ENCODE measurements around the gene C10orf105. TPM values are rescaled to one million over a fixed set of nuclear protein-coding genes. Genes with fewer than 3 reads are reported as not detected.

C10orf105 gene
- total and polyA plus RNA-seq, 2 of the 8 experiments (the other 6 are each of a cell fraction or from before 2014, with no cell fraction given), result 0.71 to 0.73 TPM

- Histone ChIP-seq H3K23ac (ENCODE audit: insufficient read length) (no peak overlapping the region), H3K4me1 (replicated peaks in 1 of 4; ENCODE audit: control insufficient read depth in 3 of 4, insufficient read depth in 4 of 4, low read length in 3 of 4) (no peaks in the 10 kb centered on the region; a peak in 1 of 7 replicates), H2BK120ac (replicated peaks; ENCODE audit: low read depth, low read length) (no peak overlapping the region), H3K27ac (ENCODE audit: low read depth, low read length) (no peak overlapping the region), H2BK20ac (ENCODE audit: low read length) (no peak overlapping the region), H2BK5ac (ENCODE audit: low read depth, low read length) (no peak overlapping the region), H3K14ac (ENCODE audit: insufficient read length) (no peak overlapping the region), H3K4me2 (ENCODE audit: insufficient read depth in 1 of 2, low read depth in 2 of 2, low read length in 2 of 2) (no peak overlapping the region), H4K5ac (ENCODE audit: insufficient read length, low read depth, low read length) (no peak overlapping the region), H3K23me2 (ENCODE audit: low read depth, low read length) (no peaks in the 10 kb centered on the region), H3K79me2 (ENCODE audit: control insufficient read depth in 1 of 2, insufficient read depth in 2 of 2, low read length in 2 of 2) (no peaks in the 10 kb centered on the region), H3K4me3 (ENCODE audit: extremely low read depth in 1 of 4, insufficient read depth in 2 of 4, low read depth in 3 of 4, low read length in 4 of 4) (no peak overlapping the region), H3K9me3 (ENCODE audit: insufficient read depth in 2 of 2, low read depth in 1 of 2, low read length in 1 of 2) (no peaks in the 10 kb centered on the region), H3K56ac (replicated peaks; ENCODE audit: insufficient read length, low read depth, low read length) (no peak overlapping the region), H2BK12ac (ENCODE audit: low read depth, low read length) (no peak overlapping the region), H3K9ac (replicated peaks in 1 of 4; ENCODE audit: extremely low read depth in 1 of 4, low read depth in 3 of 4, low read length in 3 of 4) (no peak overlapping the region), H3K27me3 (replicated peaks in 1 of 4; ENCODE audit: control insufficient read depth in 3 of 4, extremely low read depth in 1 of 4, insufficient read depth in 3 of 4, low read length in 3 of 4) (no peaks in the 10 kb centered on the region), H2BK15ac (ENCODE audit: low read length) (no peak overlapping the region), H4K8ac (ENCODE audit: extremely low read depth, insufficient read depth, low read length) (0 out of 2 replicates have a peak overlapping the region, but pooled peaks have one; percentile 7), H4K20me1 (replicated peaks in 1 of 2; ENCODE audit: control insufficient read depth in 1 of 2, insufficient read depth in 2 of 2, low read length in 2 of 2) (no peaks in the 10 kb centered on the region), H2AK5ac (ENCODE audit: low read depth, low read length) (no peak overlapping the region), H3K36me3 (ENCODE audit: control insufficient read depth in 2 of 4, insufficient read depth in 4 of 4, low read length in 3 of 4) (no peaks in the 10 kb centered on the region), H2AFZ (ENCODE audit: low read length) (no peak overlapping the region), H4K91ac (replicated peaks; ENCODE audit: insufficient read length, low read length) (no peak overlapping the region), H3K79me1 (ENCODE audit: low read depth, low read length) (no peaks in the 10 kb centered on the region), H3K18ac (ENCODE audit: extremely low read depth, low read length) (no peak overlapping the region), H3K4ac (replicated peaks; ENCODE audit: insufficient read length, low read depth, low read length) (no peak overlapping the region)
- POLR2A ChIA-PET (ENCODE audit: partially characterized antibody), result interaction anchor here (1.2 kb wide), 1 partner anchor 19 kb away, joined by 3 read pairs; no protein-coding TSS in a partner anchor
- FAIRE-seq, result no peak
- 89% methylated on average over 16 of the region's 17 CpGs; no CpG with 5 or more reads in 1 of the 2 experiments for WGBS, 2 experiments (ENCODE audit: extremely low coverage in 1 of 2, insufficient coverage in 1 of 2, insufficient read length in 1 of 2, insufficient replicate concordance in 2 of 2, low coverage in 1 of 2, low lambda C conversion rate in 2 of 2, missing lambda C conversion rate in 1 of 2)
- no peak for DNase-seq (ENCODE audit: low read depth in 1 of 2, low spot score in 2 of 2)
- TF ChIP-seq JUN (IDR thresholded peaks at IDR 0.05; ENCODE audit: low read depth, low read length) (no peak), CHD2 (IDR thresholded peaks at IDR 0.05; ENCODE audit: low read length) (no peak), SUZ12 (IDR thresholded peaks at IDR 0.05; ENCODE audit: low read length) (no peak), SP4 (IDR thresholded peaks at IDR 0.05; ENCODE audit: low read length) (no peak), JUND (IDR thresholded peaks at IDR 0.05; ENCODE audit: low read length) (no peak), RFX5 (IDR thresholded peaks at IDR 0.05; ENCODE audit: borderline replicate concordance, low read depth, low read length) (no peak), CREB1 (IDR thresholded peaks at IDR 0.05) (no peak), KDM1A (IDR thresholded peaks at IDR 0.05; ENCODE audit: borderline replicate concordance, low read length) (no peak), E2F6 (IDR thresholded peaks at IDR 0.05) (no peak), PHF8 (conservative IDR thresholded peaks at IDR 0.05; ENCODE audit: low read depth, low read length) (no peak), BCL11A (IDR thresholded peaks at IDR 0.05; ENCODE audit: low read depth in 2 of 2, low read length in 2 of 2) (no peak), ATF2 (IDR thresholded peaks at IDR 0.05; ENCODE audit: low read length) (no peak)
- CTCF ChIA-PET (ENCODE audit: partially characterized antibody), result interaction anchor here (1.0 to 6.6 kb wide), 8 partner anchors 18 to 365 kb away, joined by 3 to 52 read pairs (median 4); partner anchors contain the start of gene VSIR
These were observed 42.3 kb downstream of the C10orf105 start for GRCh38 chr10:71677261-71677660.
